KMS-11 (cell line): Measurements from ENCODE around the gene RHOC.

Experiments
- H2AFZ ChIP-seq: fragments of 200-600 bp; sonication (generic); 2 replicates; pipeline ENCODE4 v1.6.1; 2016; ENCODE audit warnings: antibody characterized with exemption, mixed run types, low read depth
- H3K27ac ChIP-seq: fragments of 200-600 bp; sonication (generic); 2 replicates; pipeline ENCODE4 v1.6.1; 2016; ENCODE audit warnings: mild to moderate bottlenecking, mixed run types
- H3K27me3 ChIP-seq: fragments of 200-600 bp; sonication (generic); 2 replicates; pipeline ENCODE4 v1.6.1; 2017; ENCODE audit warnings: mild to moderate bottlenecking, low read depth, mixed run types, moderate library complexity; ENCODE audit not compliant: insufficient read depth
- H3K36me3 ChIP-seq: fragments of 200-600 bp; sonication (generic); 2 replicates; pipeline ENCODE4 v1.6.1; 2017; ENCODE audit warnings: mild to moderate bottlenecking, mixed run types; ENCODE audit not compliant: insufficient read depth
- H3K4me1 ChIP-seq: fragments of 200-600 bp; sonication (generic); 2 replicates; pipeline ENCODE4 v1.6.1; 2016; ENCODE audit warnings: mild to moderate bottlenecking, low read depth, mixed run types; ENCODE audit not compliant: poor library complexity, severe bottlenecking
- H3K4me2 ChIP-seq: fragments of 200-600 bp; sonication (generic); 2 replicates; pipeline ENCODE4 v1.7.0; 2016; ENCODE audit warnings: mild to moderate bottlenecking, mixed run types
- H3K4me3 ChIP-seq: fragments of 200-600 bp; sonication (generic); IDR thresholded peaks from 2 replicates; pipeline ENCODE4 v1.6.1; 2017; ENCODE audit warnings: low read depth, low read length, mixed read lengths; ENCODE audit not compliant: insufficient read depth
- H3K79me2 ChIP-seq: fragments of 200-600 bp; sonication (generic); 2 replicates; pipeline ENCODE4 v1.6.1; 2016; ENCODE audit warnings: low read depth, mixed run types; ENCODE audit not compliant: insufficient read depth
- H3K9ac ChIP-seq: fragments of 200-600 bp; sonication (generic); 2 replicates; pipeline ENCODE4 v1.6.1; 2016; ENCODE audit warnings: mild to moderate bottlenecking, mixed run types
- H4K20me1 ChIP-seq: fragments of 200-600 bp; sonication (generic); 2 replicates; pipeline ENCODE4 v1.6.1; 2016; ENCODE audit warnings: mild to moderate bottlenecking, mixed run types; ENCODE audit not compliant: insufficient read depth
- CTCF ChIP-seq: fragments of 200-600 bp; sonication (generic); conservative IDR thresholded peaks from 2 replicates; pipeline ENCODE4 v1.6.1; 2017; ENCODE audit warnings: low read depth, mild to moderate bottlenecking, antibody characterized with exemption, low read length, moderate library complexity, mixed read lengths

Gene RHOC

GRCh38 chr1:112714313-112715263, 7.7 kb upstream of the RHOC start:
- Histone ChIP-seq H3K27ac (no peak overlapping the region), H3K36me3 (no peaks in the 10 kb centered on the region), H3K79me2 (no peaks in the 10 kb centered on the region), H3K27me3 (peaks cover 3% of the 10 kb centered on the region), H2AFZ (peak overlapping the region; percentile 38), H4K20me1 (no peaks in the 10 kb centered on the region), H3K4me2 (peak overlapping the region; percentile 36), H3K4me1 (no peaks in the 10 kb centered on the region), H3K4me3 (no peak overlapping the region), H3K9ac (no peak overlapping the region)
- no peak for TF ChIP-seq CTCF

GRCh38 chr1:112713466-112714312, 6.8 kb upstream of the RHOC start:
- Histone ChIP-seq H3K79me2 (no peaks in the 10 kb centered on the region), H3K36me3 (no peaks in the 10 kb centered on the region), H3K27ac (no peak overlapping the region), H4K20me1 (no peaks in the 10 kb centered on the region), H3K4me2 (peak overlapping the region; percentile 36; the same call in 1 of the 2 replicates), H3K4me3 (no peak overlapping the region), H3K4me1 (no peaks in the 10 kb centered on the region), H2AFZ (peak overlapping the region; percentile 38; the same call in 1 of the 2 replicates), H3K27me3 (peaks cover 3% of the 10 kb centered on the region), H3K9ac (no peak overlapping the region)
- TF ChIP-seq CTCF, result no peak

GRCh38 chr1:112712701-112713128, 5.8 kb upstream of the RHOC start:
- no peak overlapping the region for H2AFZ ChIP-seq
- peaks cover 3% of the 10 kb centered on the region; the same call in 1 of the 2 replicates for H3K27me3 ChIP-seq
- H4K20me1 ChIP-seq, result no peaks in the 10 kb centered on the region
- H3K4me1 ChIP-seq, result no peaks in the 10 kb centered on the region
- no peaks in the 10 kb centered on the region for H3K79me2 ChIP-seq
- no peak overlapping the region for H3K9ac ChIP-seq
- H3K4me2 ChIP-seq, result no peak overlapping the region
- TF ChIP-seq CTCF, result no peak
- no peak overlapping the region for H3K4me3 ChIP-seq
- H3K36me3 ChIP-seq, result no peaks in the 10 kb centered on the region
- H3K27ac ChIP-seq, result no peak overlapping the region

- H2AFZ ChIP-seq, result no peak overlapping the region
- no peak overlapping the region for H3K4me2 ChIP-seq
- no peaks in the 10 kb centered on the region for H3K4me1 ChIP-seq
- H3K36me3 ChIP-seq, result no peaks in the 10 kb centered on the region
- TF ChIP-seq CTCF, result no peak
- no peak overlapping the region for H3K9ac ChIP-seq
- no peaks in the 10 kb centered on the region for H4K20me1 ChIP-seq
- H3K79me2 ChIP-seq, result no peaks in the 10 kb centered on the region
- H3K4me3 ChIP-seq, result no peak overlapping the region
- H3K27me3 ChIP-seq, result peaks cover 3% of the 10 kb centered on the region; the same call in 1 of the 2 replicates
- H3K27ac ChIP-seq, result no peak overlapping the region
Measured at GRCh38 chr1:112712191-112712590, 5.3 kb upstream of the RHOC start.
